ENCODE results near the gene HES2.
"Not testable (repeated sequence)": the region's sequence is repeated elsewhere in the genome, so short reads cannot be mapped to it uniquely, and the experiment has no call there.

Gene HES2

DNA sequence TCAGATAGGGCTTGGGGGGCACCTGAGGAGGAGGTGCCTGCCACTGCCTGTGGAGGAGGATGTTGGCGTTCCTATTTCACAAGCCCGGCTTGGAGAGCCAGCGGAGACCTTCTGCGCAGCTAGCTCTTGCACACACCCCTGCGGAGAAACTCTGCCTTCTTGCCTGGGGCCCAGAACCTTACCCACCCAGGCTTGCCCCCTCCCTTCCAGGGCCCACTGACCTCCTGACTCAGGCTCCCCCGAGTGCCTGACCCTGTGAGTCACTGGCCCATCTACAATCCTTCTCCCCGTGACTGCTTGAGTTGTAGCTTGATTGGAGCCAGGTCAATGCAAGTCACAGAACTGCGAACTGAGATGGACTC is 3.4 kb downstream of the HES2 start:
- no peak for DNase-seq

- DNase-seq: no peak
These were observed 4.7 kb downstream of the HES2 start for GRCh38 chr1:6414881-6415626.

DNA sequence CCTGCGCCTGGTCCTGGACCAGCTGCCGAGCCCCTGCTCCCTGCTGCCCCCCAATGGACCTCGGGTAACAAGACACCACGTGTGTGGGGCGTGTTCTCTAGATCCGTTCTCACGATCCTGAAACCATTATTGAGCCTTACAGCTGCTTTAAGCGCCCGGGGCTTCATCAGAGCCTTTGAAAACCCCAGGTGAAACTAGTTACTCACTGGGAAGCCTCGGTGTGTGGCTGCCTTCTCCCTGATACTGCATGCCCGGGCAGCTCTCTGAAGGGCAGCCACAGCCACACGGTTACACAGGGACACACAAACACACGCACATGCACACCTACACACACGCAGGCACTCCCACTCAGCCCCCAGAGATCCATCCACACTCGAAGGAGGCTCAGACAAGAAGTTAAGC is 5.3 kb downstream of the HES2 start:
- DNase-seq: no peak

DNA sequence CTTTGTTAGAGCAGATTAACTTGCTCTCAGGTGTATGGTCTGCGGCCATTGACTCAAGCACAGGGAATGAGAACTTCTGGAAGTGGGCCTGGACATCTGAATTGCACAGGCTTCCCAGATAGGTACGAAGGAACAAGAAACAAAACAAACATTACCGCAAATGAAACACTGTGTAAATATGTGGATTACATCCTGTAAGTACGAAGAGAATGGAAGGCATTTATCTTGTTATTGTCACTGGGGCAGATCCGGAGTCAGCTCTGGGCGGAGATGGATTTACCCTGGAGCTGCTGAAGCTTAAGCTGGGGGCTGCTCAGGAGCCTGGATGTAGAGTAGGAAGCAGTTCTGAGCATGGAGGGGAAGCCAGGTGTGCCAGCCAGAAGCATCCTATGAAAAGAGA is 6.8 kb downstream of the HES2 start:
- no peak for DNase-seq

DNA sequence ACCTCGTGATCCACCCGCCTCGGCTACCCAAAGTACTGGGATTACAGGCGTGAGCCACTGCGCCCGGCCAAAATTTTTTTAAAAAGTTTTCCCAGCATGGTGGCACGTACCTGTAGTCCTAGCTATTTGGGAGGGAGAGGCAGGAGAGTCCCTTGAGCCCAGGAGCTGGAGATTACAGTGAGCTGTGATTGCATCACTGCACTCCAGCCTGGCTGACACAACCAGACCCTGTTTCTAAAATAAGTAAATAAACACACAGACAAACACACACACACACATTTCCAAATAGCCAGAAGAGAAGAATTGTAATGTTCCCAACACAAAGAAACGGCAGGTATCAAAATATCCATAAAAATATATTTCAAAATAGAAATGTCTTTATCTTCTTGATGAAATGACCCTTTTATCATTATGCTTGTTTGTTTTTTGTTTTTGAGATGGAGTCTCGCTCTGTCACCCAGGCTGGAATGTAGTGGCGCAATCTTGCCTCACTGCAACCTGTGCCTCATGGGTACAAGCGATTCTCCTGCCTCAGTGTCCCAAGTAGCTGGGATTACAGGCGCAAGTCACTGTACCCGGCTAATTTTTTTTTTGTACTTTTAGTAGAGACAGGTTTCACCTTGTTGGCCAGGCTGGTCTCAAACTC is 9.3 kb downstream of the HES2 start:
- no peak for DNase-seq

- no peak for DNase-seq
These were observed 10.0 kb downstream of the HES2 start for GRCh38 chr1:6409733-6410132.

DNA sequence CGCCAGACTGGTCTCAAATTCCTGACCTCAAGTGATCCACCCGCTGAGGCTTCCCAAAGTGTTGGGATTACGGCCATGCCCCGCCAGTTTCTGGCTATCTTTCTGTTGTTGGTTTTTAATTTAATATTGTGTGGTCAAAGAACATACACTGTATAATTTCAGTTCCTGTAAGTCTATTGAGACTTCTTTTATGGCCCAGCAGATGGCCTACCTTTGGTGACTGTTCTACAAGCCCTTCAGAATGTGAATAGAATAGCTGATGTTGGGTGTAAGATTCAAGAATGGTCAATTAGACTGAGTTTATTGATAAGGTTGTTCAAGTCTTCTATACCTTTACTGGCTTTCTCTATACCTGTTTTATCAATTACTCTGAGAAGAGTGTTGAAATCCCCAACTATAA is 10.7 kb downstream of the HES2 start:
- no peak for DNase-seq

GRCh38 chr1:6408023-6408422 is 11.7 kb downstream of the HES2 start:
- DNase-seq: no peak

- no peak for DNase-seq
These were observed 18.0 kb downstream of the HES2 start for GRCh38 chr1:6401673-6402072.

- no peak for DNase-seq
These were observed 20.4 kb downstream of the HES2 start for GRCh38 chr1:6399294-6399693.

DNA sequence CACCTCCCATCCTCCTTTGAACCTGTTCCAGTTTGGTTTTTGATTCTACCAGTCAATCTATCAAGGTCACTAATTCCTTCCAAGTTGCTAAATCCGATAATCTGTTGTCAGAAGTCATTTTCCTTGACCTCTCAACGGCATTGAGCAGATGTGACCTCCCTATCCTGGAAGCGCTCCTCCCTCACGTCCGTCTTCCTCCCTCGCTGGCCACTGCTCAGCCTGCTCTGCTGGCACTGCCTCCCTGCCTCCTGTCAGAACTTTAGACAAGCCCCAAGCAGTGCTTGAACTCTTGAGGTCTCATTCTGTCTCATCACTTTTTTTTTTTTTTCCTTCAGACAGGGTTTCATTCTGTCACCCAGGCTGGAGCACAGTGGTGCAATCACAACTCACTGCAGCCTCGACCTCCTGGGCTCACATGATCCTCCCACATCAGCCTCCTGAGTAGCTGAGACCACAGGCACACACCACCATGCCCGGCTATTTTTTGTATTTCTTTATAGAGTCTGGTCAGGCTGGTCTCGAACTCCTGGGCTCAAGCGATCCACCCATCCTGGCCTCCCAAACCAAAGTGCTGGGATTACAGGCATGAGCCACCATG is 21.8 kb downstream of the HES2 start:
- DNase-seq: no peak

- no peak for DNase-seq
These were observed 22.7 kb downstream of the HES2 start for GRCh38 chr1:6396998-6397397.

DNA sequence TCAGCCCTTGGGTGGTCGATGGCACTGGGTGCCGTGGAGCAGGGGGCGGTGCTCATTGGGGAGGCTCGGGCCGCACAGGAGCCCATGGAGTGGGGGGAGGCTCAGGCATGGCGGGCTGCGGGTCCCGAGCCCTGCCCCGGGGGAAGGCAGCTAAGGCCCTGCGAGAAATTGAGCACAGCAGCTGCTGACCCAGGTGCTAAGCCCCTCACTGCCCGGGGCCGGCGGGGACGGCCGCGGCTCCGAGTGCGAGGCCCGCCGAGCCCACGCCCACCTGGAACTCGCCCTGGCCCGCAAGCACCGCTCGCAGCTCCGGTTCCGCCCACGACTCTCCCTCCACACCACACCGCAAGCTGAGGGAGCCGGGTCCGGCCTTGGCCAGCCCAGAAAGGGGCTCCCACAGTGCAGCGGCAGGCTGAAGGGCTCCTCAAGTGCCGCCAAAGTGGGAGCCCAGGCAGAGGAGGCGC is 23.9 kb downstream of the HES2 start:
- not testable (repeated sequence) for DNase-seq

DNA sequence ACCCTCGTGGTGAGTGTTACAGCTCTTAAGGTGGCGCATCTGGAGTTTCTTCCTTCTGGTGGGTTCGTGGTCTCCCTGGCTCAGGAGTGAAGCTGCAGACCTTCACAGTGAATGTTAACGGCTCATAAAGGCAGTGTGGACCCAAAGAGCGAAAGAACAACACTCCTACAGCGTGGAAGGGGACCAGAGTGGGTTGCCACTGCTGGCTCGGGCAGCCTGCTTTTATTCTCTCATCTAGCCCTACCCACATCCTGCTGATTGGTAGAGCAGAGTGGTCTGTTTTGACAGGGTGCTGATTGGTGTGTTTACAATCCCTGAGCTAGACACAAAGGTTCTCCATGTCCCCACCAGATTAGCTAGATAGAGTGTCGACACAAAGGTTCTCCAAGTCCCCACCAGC is 24.6 kb downstream of the HES2 start:
- not testable (repeated sequence) for DNase-seq

DNA sequence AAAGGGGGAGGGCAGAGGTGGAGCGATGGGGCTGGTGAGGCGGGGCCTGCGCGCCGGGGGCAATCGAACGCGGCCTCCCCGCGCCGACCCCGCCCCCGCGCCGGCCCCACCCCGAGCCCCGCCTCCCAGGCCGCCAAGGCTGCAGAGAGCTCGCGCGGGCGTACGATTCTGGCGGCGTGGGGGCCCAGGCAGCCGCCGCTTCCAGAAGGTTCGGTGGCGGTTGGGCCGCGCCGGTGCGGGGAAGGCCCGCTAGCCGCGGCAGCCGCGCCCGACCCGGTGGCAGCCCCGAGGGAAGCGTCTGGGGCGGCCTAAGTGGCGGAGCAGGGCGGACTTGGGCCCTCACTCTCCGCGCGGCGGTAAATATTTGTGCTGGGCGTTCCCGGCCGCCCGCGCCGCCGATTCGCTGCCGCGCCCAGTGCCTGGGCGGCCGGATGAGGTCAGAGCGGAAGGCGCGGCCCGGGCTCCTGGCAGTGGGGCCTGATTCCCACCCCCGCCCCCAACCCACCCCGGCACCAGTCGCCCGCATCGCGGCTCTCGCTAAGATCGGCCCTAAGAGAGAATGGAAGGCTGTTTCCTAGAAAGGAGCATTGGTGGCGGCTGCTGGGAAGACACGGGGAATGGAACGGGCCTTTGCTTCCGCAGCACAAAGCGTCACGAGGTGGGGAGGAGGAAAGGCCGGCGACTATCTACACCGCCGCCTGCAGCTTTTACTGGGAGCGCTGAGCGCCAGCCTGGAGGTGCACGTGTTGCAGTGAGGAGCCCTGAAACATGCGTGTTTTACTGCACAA is 26.1 kb downstream of the HES2 start, which contains the start of gene ACOT7:
Gene ACOT7, minus strand, starts transcription at position 368 of the 788 bp plus-strand sequence. CDS start 368 bp downstream, outside the sequence.
- peak; percentile 93 for DNase-seq

DNA sequence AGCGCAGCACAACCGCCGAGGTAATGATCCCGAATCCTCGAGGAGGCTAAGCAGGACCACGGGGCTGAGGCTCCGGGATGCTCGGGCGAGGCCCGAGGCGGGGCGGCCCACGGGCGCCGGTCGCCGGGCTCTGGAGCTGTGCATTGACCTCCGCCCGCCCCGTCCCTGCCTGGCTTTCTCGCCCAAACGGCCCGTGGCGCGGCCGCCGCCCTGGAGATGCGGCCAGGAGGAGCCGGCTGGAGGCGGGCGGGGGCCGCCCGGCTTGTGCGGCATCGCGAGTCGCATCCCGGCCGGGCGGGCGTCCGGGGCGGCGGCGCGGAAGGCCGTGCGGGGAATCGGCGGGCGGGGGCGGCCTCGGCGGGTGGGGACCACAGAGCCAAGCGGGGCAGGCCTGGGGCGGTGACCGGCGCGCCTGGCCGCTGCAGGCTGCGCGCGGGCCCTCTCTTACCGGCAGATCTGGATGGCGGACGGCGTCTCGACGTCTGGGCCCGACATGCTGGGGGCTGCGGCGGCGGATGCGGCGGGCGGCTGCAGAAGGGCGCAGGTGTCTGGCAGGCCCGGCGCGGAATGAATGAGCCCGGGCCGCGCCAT is 26.8 kb downstream of the HES2 start:
- no peak for DNase-seq

- DNase-seq: no peak
These were observed 27.5 kb downstream of the HES2 start for GRCh38 chr1:6391951-6392808.

DNA sequence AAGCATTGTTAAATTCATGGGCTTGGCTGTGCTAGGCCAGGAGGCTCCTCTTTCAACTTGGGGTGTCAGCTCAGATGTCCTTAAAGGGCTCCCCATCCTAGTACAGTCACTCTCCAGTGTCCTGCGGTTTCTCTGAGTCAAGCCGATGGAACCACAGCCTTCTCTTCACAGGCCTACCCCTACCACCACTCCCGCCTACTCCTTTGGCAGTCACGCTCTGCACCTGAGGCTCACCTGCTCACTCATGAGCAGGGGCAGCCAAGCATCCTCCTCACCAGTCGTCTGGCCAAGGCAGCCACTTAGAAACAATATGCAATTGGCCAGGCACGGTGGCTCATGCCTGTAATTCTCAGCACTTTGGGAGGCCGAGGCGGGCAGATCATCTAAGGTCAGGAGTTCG is 29.7 kb downstream of the HES2 start:
- no peak for DNase-seq

DNA sequence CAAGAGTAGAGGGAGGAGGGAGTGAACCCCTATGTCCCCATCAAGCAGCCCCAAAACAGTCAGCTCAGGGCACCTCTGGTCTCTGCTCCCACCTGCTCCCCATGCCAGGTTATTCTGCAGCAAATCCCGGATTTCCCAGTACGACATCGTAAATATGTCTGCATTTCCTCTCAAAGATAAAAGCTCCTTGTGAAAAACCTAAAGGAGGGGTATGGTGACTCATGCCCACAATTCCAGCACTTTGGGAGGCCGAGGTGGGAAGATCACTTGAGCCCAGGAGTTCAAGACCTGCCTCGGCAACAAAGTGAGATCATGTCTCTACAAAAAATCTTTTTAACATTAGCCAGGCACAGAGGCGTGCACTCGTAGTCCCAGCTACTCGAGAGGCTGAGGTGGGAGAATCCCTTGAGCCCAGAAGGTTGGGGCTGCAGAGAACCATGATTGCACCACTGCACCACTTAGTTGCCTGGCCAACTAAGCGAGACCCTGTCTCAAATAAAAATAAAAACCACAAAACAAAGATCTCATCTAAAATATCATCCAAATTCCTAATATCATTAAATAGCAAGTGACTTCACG is 33.3 kb downstream of the HES2 start:
- no peak for DNase-seq

DNA sequence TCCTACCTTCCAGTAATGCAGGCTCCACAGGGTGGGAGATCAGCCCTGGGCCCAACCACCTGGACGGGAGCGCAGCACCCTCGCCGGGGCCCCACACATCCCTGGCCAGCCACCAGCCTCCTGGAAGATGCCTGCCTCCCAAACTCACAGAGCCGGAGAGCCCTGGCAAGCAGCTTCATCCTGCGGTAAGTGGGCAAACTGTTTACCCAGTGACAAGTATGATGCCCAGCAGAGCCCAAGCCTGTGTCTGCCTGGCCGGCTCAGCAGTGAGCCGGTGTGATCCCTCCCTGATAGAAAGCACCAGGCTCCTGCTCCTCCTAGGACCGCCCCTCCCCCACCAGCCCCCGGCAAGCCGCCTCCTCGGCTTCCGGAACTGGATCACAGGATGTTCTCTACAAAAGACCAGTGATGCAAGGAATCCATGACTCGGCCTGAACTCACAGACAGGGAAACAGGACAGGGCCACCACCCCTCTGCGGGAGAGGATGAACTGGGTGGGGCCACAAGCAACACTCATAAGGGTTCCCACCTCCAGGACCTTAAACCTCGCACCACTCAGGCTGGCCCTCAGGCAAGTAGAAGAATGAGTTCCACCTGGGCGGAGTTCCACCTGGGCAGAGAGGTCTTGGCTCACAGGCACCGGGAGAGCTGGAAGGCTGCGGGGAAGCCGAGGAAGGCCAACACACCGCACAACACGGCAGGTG is 34.1 kb downstream of the HES2 start:
- DNase-seq: no peak

- DNase-seq: no peak
These were observed 34.8 kb downstream of the HES2 start for GRCh38 chr1:6384962-6385361.
